Hematopoietic multipotent progenitor cell treated with erythropoietin and hydrocortisone succinate and interleukin-3 and kit ligand, for 4 days (in vitro differentiated cells): ENCODE results near the gene PAPPA.

Source experiments
- DNase-seq: peaks from one replicate; pipeline ENCODE4 v3.0.0-alpha.2; 2015

PAPPA gene

GRCh38 chr9:116280529-116280928 is 126.9 kb downstream of the PAPPA start:
- DNase-seq = no peak

- no peak for DNase-seq
Observed at GRCh38 chr9:116282597-116282996, 129.0 kb downstream of the PAPPA start.

GRCh38 chr9:116284518-116284917 is 130.9 kb downstream of the PAPPA start:
- DNase-seq = no peak

- peak; percentile 8 for DNase-seq
Observed at GRCh38 chr9:116285320-116285719, 131.7 kb downstream of the PAPPA start.

- no peak for DNase-seq
Observed at GRCh38 chr9:116286297-116286696, 132.7 kb downstream of the PAPPA start.

- DNase-seq = no peak
Observed at GRCh38 chr9:116287721-116288120, 134.1 kb downstream of the PAPPA start.

GRCh38 chr9:116288658-116289057 is 135.1 kb downstream of the PAPPA start:
- peak; percentile 4 for DNase-seq

GRCh38 chr9:116297346-116297745 is 143.8 kb downstream of the PAPPA start:
- no peak for DNase-seq

GRCh38 chr9:116298249-116298648 is 144.7 kb downstream of the PAPPA start:
- no peak for DNase-seq

- no peak for DNase-seq
Observed at GRCh38 chr9:116298878-116299391, 145.3 kb downstream of the PAPPA start.

- DNase-seq = no peak
Observed at GRCh38 chr9:116300360-116300870, 146.8 kb downstream of the PAPPA start.

- no peak for DNase-seq
Observed at GRCh38 chr9:116303270-116303669, 149.7 kb downstream of the PAPPA start.

GRCh38 chr9:116303886-116304538 is 150.4 kb downstream of the PAPPA start:
- DNase-seq = no peak

GRCh38 chr9:116304761-116305160 is 151.2 kb downstream of the PAPPA start:
- DNase-seq = no peak

GRCh38 chr9:116308076-116308475 is 154.5 kb downstream of the PAPPA start:
- peak; percentile 56 for DNase-seq

- DNase-seq = no peak
Observed at GRCh38 chr9:116309900-116310611, 156.5 kb downstream of the PAPPA start.

GRCh38 chr9:116312221-116312620 is 158.6 kb downstream of the PAPPA start:
- no peak for DNase-seq

GRCh38 chr9:116313638-116314037 is 160.0 kb downstream of the PAPPA start:
- peak; percentile 30 for DNase-seq

- no peak for DNase-seq
Observed at GRCh38 chr9:116316246-116316645, 162.7 kb downstream of the PAPPA start.

GRCh38 chr9:116317503-116317902 is 163.9 kb downstream of the PAPPA start:
- no peak for DNase-seq

GRCh38 chr9:116318468-116319374 is 165.1 kb downstream of the PAPPA start:
- DNase-seq = peak; percentile 11

GRCh38 chr9:116319480-116319879 is 165.9 kb downstream of the PAPPA start:
- DNase-seq = no peak

- DNase-seq = peak; percentile 95
Observed at GRCh38 chr9:116320290-116320689, 166.7 kb downstream of the PAPPA start.
